GM18870 (cell line): ENCODE results near the gene CSNK2A3.
"Not testable (repeated sequence)": the region's sequence is repeated elsewhere in the genome, so short reads cannot be mapped to it uniquely, and the experiment has no call there.

Source experiments
- ATAC-seq: cut with Tn5 transposase; IDR thresholded peaks from one replicate; pipeline ENCODE4 v1.9.1; 2021; ENCODE audit warnings: moderate library complexity; ENCODE audit not compliant: unreplicated experiment

Gene CSNK2A3

GRCh38 chr11:11352878-11353277, at the start of gene CSNK2A3:
Gene CSNK2A3 (minus strand): TSS chr11:11353250. CDS start chr11:11353119, 131 bp downstream.
- ATAC-seq: not testable (repeated sequence)

- no peak for ATAC-seq
These were observed 49.0 kb upstream of the CSNK2A3 start for GRCh38 chr11:11401960-11402535.

DNA sequence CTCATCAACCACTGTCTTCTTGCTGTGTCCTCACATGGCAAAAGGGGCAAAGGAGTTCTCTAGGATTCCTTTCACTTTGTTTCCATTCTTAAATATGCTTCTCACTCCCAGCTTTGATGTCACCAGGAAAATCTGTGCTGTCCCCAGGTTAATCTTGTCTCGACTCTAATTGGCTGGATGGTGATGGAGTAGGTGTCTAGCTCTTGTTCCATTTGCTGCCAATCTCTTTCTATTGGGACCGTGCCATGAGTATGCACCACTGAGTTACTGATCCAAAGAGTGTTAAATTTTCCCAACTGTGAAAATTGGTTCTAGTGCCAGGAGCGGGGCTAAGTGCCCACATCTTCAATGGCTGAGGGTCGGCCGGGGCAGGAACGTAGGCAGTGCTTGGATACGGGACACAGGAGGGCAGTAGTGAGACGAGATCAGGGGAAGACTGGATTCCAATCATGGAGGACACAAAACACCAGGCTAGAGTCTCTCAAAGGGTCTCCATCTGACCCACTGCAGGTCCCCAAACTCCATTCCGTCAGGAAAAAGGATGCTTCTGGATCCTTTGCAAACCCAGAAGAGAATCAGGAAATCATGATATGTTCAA, 47.7 kb upstream of the CSNK2A3 start:
- ATAC-seq: no peak

- ATAC-seq: no peak
These were observed 47.1 kb upstream of the CSNK2A3 start for GRCh38 chr11:11400121-11400520.

- no peak for ATAC-seq
These were observed 44.7 kb upstream of the CSNK2A3 start for GRCh38 chr11:11397781-11398180.

DNA sequence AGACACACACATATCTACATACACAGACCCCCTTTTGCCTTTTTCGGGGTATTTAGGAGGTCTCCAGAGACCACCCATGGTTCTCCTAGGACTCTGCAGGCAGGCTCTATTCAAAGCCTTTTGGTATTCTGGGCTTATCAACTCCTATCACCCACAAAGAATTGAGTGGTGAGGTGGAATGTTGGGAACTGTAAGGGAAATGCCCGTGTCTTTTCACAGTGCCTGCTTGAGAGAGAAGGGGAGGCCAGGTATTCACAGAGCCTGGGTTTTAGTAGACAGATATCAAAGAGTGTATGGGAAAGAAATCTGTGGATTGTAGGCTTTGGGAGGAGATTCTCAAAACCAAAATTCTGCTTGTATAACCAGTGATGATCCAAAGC, 44.0 kb upstream of the CSNK2A3 start:
- ATAC-seq: no peak

- no peak for ATAC-seq
These were observed 43.4 kb upstream of the CSNK2A3 start for GRCh38 chr11:11396301-11397035.

DNA sequence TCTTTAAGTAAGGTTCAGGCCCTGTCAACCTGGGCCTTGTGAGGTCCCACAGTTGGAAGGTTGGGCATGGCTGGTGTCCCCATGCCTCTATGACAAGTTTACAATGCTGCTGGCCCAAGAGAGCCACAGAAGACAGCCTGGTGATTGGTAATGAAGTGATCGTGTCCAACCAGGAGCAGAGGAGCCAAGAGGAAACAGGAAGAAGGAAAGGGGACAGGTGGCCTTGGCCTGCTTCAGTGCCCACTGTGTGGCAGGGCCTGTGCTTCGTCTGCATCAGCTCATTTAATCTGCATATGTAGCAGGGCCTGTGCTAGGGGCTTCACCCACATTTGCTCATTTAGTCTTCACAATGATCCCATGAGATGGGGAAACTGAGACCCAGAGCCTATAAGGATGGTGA, 42.1 kb upstream of the CSNK2A3 start:
- no peak for ATAC-seq

- ATAC-seq: no peak
These were observed 41.2 kb upstream of the CSNK2A3 start for GRCh38 chr11:11394241-11394640.

DNA sequence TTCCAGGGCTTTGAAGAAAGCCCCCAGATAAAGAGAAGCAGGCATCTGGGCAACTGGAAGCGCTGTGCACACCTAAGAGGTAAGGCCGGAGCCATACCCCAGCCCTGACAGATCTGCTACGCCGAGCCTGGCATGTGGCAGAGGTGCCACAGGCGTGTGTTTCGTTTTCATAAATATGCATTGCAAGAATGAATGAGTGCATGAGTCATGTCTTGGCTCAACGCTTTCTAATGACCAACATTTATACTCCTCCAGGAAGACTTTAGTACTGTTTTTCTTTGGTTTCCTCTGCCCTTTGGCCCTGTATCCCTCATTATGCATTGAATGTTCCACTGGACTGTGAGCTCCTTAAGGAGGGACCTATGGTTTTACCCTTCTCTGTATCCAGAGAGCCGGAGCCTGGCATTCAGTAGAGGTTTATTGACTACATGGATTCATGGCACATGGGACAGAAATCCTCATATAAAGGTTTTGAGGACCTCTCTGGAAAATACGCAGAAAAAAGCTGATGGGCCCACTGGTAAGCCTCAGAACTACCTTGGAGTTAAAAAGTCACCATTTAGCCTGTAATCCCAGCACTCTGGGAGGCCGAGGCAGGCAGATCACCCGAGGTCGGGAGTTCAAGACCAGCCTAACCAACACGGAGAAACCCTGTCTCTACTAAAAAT, 38.9 kb upstream of the CSNK2A3 start:
- ATAC-seq: no peak

DNA sequence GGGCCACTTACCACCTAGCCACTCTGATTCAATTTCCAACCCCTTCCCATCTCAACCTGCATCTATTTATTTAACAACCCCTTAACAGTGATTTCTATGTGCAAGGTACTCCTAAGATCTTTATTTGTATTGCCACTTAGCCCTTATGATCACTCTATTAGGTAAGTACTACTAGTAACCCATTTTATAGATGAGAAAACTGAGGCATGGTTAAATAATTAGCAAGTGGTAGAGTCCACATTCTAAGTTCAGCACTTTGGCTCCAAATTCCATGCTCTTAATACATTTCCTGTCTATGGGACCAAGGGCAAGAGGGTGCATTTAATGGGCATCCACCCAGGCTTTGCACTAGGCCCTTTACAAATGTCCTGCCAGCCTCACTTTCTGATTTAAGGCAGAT, 38.1 kb upstream of the CSNK2A3 start:
- ATAC-seq: no peak

- ATAC-seq: no peak
These were observed 37.2 kb upstream of the CSNK2A3 start for GRCh38 chr11:11390068-11390771.

GRCh38 chr11:11389238-11389637, 36.2 kb upstream of the CSNK2A3 start:
- no peak for ATAC-seq

GRCh38 chr11:11387622-11388305, 34.7 kb upstream of the CSNK2A3 start:
- no peak for ATAC-seq

DNA sequence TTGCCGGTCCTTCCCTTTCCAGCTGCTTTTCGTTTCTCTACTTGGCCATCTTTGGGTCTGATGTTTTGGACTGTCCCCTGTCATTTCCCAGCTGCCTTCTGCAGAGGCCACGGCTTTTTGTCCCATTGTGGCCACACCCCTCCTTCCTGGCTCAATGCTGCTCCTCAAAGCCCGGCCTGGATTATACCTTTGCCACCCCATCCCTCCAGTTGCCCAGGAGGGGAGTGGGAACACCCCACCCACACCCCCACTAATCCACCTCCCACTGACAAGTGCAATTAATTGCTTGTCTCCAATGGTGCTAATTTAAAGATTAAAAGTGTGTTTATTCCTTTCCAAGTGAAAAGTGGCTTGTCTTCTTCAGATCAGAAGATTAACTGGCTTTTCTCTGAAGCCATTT, 34.2 kb upstream of the CSNK2A3 start:
- no peak for ATAC-seq

GRCh38 chr11:11384829-11385228, 31.8 kb upstream of the CSNK2A3 start:
- ATAC-seq: no peak

DNA sequence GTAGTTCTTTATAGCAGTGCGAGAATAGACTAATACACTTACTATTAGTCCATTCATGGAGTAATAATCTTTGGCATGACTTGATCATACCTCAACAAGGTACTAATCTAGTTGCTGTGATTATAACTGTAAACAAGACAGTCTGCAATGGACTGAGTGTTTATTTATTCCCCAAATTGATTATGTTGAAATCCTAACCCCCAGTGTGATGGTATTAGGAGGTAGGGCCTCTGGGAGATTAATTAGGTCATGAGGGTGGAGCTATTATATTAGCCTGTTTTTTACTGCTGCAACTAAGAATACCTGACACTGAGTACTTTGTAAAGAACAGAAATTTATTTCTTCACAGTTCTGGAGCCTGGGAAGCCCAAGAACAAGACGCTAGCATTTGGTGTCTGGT, 30.9 kb upstream of the CSNK2A3 start:
- no peak for ATAC-seq

- no peak for ATAC-seq
These were observed 29.9 kb upstream of the CSNK2A3 start for GRCh38 chr11:11382858-11383532.

GRCh38 chr11:11381471-11382105, 28.5 kb upstream of the CSNK2A3 start:
- no peak for ATAC-seq

DNA sequence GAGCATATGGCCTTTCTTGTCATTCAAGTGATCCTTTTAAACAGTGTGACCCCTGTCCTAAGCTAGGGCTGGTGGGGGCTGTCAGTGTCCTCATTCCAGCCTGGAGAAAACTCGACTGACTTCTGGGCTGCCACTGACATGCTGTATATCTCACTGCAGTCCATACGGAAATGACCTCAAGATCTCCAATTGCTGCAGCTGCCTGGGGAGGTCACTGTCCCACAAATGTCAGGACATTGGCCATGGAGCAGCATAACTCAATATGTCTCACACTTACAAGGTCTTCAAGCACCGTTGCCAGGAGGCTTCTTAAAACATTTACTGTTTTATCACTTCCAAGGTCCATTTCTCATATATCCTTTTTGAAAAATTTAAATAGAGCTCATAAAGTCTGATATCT, 27.8 kb upstream of the CSNK2A3 start:
- ATAC-seq: no peak
